BE2C (cell line): Measurements from ENCODE around the gene FOXQ1.

Source experiments
- DNase-seq: peaks from one replicate; pipeline ENCODE4 v3.0.0-alpha.2; 2020
- H3K27me3 ChIP-seq: fragments of 250-450 bp; sonication (Bioruptor Pico); 2 replicates; pipeline ENCODE4 v1.5.1; 2020; ENCODE audit warnings: mild to moderate bottlenecking
- H3K36me3 ChIP-seq: fragments of 250-450 bp; sonication (Bioruptor Pico); 2 replicates; pipeline ENCODE4 v1.5.1; 2020; ENCODE audit warnings: mild to moderate bottlenecking
- H3K4me1 ChIP-seq: fragments of 250-450 bp; sonication (Bioruptor Pico); 2 replicates; pipeline ENCODE4 v1.5.1; 2020
- H3K4me3 ChIP-seq: 2 replicates; pipeline ENCODE4 v1.5.1; 2011; ENCODE audit warnings: low read depth, low read length
- H3K9me3 ChIP-seq: fragments of 250-450 bp; sonication (Bioruptor Pico); 2 replicates; pipeline ENCODE4 v1.5.1; 2020
- TF ChIP-seq, protein P1 (sequence below): IDR thresholded peaks from 2 replicates; pipeline ENCODE4 v1.5.1; 2012; ENCODE audit warnings: mild to moderate bottlenecking, low read depth, low read length

Gene FOXQ1

GRCh38 chr6:1312203-1312472, 240 bp downstream of the FOXQ1 start:
- Histone ChIP-seq H3K9me3 (no peaks in the 10 kb centered on the region), H3K36me3 (no peaks in the 10 kb centered on the region), H3K4me1 (no peaks in the 10 kb centered on the region), H3K4me3 (no peak overlapping the region), H3K27me3 (peaks cover 69% of the 10 kb centered on the region)
- TF ChIP-seq, protein P1, sequence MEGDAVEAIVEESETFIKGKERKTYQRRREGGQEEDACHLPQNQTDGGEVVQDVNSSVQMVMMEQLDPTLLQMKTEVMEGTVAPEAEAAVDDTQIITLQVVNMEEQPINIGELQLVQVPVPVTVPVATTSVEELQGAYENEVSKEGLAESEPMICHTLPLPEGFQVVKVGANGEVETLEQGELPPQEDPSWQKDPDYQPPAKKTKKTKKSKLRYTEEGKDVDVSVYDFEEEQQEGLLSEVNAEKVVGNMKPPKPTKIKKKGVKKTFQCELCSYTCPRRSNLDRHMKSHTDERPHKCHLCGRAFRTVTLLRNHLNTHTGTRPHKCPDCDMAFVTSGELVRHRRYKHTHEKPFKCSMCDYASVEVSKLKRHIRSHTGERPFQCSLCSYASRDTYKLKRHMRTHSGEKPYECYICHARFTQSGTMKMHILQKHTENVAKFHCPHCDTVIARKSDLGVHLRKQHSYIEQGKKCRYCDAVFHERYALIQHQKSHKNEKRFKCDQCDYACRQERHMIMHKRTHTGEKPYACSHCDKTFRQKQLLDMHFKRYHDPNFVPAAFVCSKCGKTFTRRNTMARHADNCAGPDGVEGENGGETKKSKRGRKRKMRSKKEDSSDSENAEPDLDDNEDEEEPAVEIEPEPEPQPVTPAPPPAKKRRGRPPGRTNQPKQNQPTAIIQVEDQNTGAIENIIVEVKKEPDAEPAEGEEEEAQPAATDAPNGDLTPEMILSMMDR = no peak
- DNase-seq = no peak

DNA sequence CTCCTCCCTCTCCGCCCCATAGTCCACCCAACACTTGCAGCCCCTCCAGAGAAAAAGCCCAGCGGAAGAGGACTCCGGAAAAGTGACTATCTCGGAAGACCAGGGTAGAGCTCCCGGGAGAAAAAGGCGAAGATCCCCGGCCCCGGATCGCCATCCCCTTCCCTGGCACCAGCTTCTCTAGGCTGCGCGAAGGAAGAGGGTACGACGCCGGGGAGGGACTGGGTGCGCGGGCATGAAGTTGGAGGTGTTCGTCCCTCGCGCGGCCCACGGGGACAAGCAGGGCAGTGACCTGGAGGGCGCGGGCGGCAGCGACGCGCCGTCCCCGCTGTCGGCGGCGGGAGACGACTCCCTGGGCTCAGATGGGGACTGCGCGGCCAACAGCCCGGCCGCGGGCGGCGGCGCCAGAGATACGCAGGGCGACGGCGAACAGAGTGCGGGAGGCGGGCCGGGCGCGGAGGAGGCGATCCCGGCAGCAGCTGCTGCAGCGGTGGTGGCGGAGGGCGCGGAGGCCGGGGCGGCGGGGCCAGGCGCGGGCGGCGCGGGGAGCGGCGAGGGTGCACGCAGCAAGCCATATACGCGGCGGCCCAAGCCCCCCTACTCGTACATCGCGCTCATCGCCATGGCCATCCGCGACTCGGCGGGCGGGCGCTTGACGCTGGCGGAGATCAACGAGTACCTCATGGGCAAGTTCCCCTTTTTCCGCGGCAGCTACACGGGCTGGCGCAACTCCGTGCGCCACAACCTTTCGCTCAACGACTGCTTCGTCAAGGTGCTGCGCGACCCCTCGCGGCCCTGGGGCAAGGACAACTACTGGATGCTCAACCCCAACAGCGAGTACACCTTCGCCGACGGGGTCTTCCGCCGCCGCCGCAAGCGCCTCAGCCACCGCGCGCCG, 822 bp downstream of the FOXQ1 start:
- Histone ChIP-seq H3K27me3 (peaks cover 69% of the 10 kb centered on the region), H3K36me3 (no peaks in the 10 kb centered on the region), H3K9me3 (no peaks in the 10 kb centered on the region), H3K4me1 (no peaks in the 10 kb centered on the region), H3K4me3 (no peak overlapping the region)
- no peak for DNase-seq
- TF ChIP-seq, protein P1 = no peak

GRCh38 chr6:1313384-1313766, 1.5 kb downstream of the FOXQ1 start:
- DNase-seq = no peak
- no peaks in the 10 kb centered on the region for H3K4me1 ChIP-seq
- H3K36me3 ChIP-seq = no peaks in the 10 kb centered on the region
- TF ChIP-seq, protein P1 = no peak
- H3K4me3 ChIP-seq = no peak overlapping the region
- H3K27me3 ChIP-seq = peaks cover 62% of the 10 kb centered on the region
- H3K9me3 ChIP-seq = no peaks in the 10 kb centered on the region

GRCh38 chr6:1313767-1314503, 2.0 kb downstream of the FOXQ1 start:
- DNase-seq = no peak
- H3K4me3 ChIP-seq = no peak overlapping the region

GRCh38 chr6:1314617-1315016, 2.7 kb downstream of the FOXQ1 start:
- Histone ChIP-seq H3K4me3 (no peak overlapping the region), H3K36me3 (no peaks in the 10 kb centered on the region), H3K9me3 (no peaks in the 10 kb centered on the region), H3K4me1 (no peaks in the 10 kb centered on the region), H3K27me3 (peaks cover 55% of the 10 kb centered on the region)
- TF ChIP-seq, protein P1 = no peak
- DNase-seq = no peak

More at GRCh38 chr6:1313767-1314503, 2.0 kb downstream of the FOXQ1 start:
- TF ChIP-seq, protein P1 = no peak
- no peaks in the 10 kb centered on the region for H3K36me3 ChIP-seq
- peaks cover 62% of the 10 kb centered on the region for H3K27me3 ChIP-seq
- H3K4me1 ChIP-seq = no peaks in the 10 kb centered on the region
- no peaks in the 10 kb centered on the region for H3K9me3 ChIP-seq

- TF ChIP-seq, protein P1 = no peak
- Histone ChIP-seq H3K9me3 (no peaks in the 10 kb centered on the region), H3K4me3 (no peak overlapping the region), H3K4me1 (no peaks in the 10 kb centered on the region), H3K36me3 (no peaks in the 10 kb centered on the region), H3K27me3 (peaks cover 50% of the 10 kb centered on the region)
- DNase-seq = no peak
These were observed 3.3 kb downstream of the FOXQ1 start for GRCh38 chr6:1315201-1315559.
